Measurements from ENCODE around the gene TMC2. TPM values are rescaled to one million over a fixed set of nuclear protein-coding genes. Genes with fewer than 3 reads are reported as not detected.
"Not testable (repeated sequence)": the region's sequence is repeated elsewhere in the genome, so short reads cannot be mapped to it uniquely, and the experiment has no call there.

TMC2 gene
- total RNA-seq, 2 donors from 2014 or later: not detected

DNA sequence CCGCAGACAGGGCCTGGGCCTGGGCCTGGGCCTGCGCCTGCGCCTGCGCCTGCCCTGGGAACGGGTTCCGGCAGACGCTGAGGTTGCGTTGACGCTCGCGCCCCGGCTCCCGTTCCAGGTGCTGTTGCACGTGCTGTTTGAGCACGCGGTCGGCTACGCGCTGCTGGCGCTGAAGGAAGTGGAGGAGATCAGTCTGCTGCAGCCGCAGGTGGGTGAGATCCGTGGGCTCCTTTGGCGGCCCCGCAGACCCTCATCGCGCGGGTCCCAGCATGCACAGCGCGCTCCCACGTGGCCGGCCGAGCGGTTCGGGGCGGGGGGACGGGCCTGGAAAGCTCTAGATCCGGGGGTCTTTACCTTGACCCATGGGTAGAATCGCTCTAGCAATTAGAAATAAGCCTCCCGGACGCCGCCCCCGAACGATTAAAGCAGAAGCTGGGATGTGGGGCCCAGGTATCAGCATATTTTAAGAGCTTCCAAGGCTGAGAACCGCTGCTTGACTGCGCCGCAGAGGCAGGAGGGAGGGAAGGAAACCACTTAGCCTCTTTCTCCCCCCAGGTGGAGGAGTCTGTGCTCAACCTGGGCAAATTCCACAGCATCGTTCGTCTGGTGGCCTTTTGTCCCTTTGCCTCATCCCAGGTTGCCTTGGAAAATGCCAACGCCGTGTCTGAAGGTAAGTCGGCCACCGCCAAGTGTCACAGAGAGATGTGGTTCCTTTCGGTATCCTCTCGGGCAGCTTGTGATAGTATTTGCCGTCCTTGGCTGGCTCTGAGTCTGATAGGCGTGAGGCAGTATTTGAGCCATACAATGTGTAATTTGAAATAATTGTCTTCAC is 116.6 kb downstream of the TMC2 start:
- intact Hi-C loops (cut with DNase I, micrococcal nuclease): no loop called here
- DNase-seq (peak; percentile 33 to 44), ATAC-seq (peak; percentile 48)

DNA sequence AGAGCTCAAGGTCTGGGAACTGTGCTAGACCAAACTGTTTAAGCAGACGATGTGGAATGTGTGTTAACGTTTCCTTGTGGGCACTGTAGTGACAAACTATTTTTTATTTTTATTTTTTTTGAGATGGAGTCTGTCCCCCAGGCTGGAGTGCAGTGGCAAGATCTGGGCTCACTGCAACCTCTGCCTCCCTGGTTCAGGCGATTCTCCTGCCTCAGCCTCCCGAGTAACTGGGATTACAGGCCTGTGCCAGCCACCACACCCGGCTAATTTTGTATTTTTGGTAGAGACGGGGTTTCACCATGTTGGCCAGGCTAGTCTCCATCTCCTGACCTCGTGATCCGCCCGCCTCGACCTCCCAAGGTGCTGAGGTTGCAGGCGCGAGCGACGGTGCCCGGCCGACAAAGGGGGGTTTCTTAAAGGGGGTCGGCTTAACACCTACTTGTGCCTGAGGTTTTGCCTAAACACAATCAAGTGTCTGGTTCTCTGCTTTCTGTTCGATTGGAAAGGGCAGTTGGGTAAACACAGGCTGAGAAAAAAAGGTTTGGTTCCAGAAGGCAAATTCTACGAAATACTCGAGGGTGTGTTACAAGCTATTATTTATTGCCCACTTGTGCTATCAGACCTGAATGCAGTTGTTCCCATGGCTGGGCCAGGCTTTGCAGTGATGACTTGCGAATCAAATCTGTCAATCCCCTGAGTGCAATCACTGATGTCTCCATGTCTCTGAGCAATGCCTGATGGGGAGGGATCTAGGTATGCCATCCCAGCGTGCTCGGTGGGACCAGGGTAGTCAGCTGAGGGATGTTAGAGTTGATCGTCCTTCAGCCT is 117.4 kb downstream of the TMC2 start:
- ATAC-seq: no peak
- no peak for DNase-seq
- intact Hi-C loops (cut with DNase I, micrococcal nuclease): no loop called here

DNA sequence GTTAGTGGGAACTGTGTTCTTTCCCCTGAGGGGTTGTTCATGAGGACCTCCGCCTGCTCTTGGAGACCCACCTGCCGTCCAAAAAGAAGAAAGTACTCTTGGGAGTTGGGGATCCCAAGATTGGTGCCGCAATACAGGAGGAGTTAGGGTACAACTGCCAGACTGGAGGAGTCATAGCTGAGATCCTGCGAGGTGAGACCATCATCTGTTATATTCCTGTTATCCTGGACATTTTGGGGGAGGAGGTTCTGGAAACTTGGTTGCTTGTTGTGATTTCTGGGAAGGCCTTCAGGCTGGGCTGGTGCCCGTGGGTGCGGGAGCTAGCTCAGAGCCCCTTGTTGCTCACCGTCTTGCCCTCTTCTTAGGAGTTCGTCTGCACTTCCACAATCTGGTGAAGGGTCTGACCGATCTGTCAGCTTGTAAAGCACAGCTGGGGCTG is 118.0 kb downstream of the TMC2 start:
- ATAC-seq (no peak), DNase-seq (no peak)
- intact Hi-C loops (cut with DNase I, micrococcal nuclease): no loop called here

DNA sequence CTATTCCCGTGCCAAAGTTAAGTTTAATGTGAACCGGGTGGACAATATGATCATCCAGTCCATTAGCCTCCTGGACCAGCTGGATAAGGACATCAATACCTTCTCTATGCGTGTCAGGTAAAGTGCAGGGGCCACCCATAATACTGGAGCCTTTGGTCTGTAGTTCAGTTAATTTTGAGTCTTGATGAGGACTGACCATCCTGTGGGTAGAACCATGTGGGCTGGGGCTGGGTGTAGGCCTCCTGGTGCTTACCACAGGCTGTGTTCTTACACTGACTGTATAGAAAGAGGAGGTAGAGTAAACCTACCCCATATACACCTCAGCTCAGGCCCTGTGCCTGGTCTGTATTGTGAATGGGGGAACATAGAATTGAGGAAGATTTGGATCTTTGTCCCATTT is 118.5 kb downstream of the TMC2 start:
- DNase-seq: no peak

DNA sequence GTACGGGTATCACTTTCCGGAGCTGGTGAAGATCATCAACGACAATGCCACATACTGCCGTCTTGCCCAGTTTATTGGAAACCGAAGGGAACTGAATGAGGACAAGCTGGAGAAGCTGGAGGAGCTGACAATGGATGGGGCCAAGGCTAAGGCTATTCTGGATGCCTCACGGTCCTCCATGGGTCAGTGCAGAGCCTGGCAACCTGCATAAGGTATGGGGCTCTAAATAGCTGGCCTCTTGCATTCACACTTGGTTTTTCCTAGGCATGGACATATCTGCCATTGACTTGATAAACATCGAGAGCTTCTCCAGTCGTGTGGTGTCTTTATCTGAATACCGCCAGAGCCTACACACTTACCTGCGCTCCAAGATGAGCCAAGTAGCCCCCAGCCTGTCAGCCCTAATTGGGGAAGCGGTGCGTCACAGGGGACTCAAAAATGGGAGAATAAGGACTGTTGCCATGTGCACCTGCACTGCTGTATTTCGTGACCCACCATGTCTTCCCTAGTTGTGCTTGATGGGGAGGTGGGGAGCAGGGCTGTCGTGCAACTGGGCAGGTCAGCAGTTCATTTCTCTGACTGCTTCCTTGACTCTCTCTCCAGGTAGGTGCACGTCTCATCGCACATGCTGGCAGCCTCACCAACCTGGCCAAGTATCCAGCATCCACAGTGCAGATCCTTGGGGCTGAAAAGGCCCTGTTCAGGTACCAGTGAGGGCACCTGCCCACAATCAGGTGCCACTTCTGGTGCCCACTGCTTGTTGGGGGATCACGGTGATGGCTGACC is 119.2 kb downstream of the TMC2 start:
- ATAC-seq (no peak), DNase-seq (no peak)
- intact Hi-C loops (cut with DNase I, micrococcal nuclease): no loop called here

More for the DNA sequence above, 118.5 kb downstream of the TMC2 start:
- ATAC-seq: no peak
- intact Hi-C loops (cut with DNase I, micrococcal nuclease): no loop called here

DNA sequence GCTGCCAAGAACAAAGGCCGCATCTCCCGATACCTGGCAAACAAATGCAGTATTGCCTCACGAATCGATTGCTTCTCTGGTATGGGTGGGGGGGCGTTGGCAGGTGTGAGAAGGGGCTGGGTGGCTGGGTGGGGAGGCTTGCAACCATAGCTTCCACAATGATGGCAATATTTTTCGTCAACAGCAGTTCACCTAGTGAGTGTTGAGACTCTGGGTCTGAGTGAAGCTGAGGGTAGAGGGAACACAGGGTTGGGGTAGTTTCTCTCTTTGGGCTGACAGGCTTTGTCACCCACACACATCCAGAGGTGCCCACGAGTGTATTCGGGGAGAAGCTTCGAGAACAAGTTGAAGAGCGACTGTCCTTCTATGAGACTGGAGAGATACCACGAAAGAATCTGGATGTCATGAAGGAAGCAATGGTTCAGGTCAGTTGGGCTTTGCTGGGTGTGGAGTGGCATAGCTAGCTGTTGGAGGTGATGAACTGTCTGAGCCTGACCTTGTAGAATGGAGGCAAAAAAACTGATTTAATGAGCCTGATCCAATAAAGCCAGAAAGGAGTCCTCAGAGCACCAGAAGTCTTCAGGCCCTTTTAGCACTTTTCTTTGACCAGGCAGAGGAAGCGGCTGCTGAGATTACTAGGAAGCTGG is 120.2 kb downstream of the TMC2 start:
- intact Hi-C loops (cut with DNase I, micrococcal nuclease): no loop called here
- no peak for ATAC-seq
- no peak for DNase-seq

DNA sequence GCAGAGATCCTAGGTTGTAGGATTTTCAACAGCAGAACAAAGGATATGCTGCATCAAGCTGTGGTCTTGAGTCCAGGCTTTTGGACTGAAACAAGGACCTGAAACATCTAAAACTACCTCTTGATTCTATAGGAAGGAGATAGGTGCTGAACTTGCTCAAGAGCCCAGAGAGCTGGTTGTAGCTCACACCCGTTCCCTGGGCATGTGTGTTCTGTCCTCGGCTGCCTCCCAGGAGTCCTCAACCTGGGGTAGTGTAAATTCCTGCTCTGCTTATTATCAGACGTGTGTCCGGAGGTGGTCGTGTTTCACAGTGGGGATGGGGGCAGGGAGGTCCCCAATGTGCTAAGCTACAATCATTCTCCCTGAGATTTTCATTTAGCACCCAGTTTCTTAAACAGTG is 120.9 kb downstream of the TMC2 start:
- intact Hi-C loops (cut with DNase I, micrococcal nuclease): no loop called here
- ATAC-seq: no peak
- DNase-seq: no peak

DNA sequence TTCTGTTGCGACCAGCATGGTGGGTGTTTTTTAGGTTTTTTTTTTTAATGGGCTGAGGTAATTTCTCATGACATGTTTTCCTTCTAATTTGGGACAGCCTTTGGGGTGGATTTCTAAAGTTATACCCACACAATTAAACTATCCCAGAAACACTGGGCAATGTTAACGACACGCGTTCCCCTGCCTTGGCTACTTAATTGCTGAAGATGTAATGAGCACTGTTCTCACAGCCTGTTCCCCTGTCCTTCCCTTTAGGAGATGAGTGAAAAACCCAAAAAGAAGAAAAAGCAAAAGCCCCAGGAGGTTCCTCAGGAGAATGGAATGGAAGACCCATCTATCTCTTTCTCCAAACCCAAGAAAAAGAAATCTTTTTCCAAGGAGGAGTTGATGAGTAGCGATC is 121.3 kb downstream of the TMC2 start:
- ATAC-seq (no peak), DNase-seq (no peak)
- intact Hi-C loops (cut with DNase I, micrococcal nuclease): no loop called here

DNA sequence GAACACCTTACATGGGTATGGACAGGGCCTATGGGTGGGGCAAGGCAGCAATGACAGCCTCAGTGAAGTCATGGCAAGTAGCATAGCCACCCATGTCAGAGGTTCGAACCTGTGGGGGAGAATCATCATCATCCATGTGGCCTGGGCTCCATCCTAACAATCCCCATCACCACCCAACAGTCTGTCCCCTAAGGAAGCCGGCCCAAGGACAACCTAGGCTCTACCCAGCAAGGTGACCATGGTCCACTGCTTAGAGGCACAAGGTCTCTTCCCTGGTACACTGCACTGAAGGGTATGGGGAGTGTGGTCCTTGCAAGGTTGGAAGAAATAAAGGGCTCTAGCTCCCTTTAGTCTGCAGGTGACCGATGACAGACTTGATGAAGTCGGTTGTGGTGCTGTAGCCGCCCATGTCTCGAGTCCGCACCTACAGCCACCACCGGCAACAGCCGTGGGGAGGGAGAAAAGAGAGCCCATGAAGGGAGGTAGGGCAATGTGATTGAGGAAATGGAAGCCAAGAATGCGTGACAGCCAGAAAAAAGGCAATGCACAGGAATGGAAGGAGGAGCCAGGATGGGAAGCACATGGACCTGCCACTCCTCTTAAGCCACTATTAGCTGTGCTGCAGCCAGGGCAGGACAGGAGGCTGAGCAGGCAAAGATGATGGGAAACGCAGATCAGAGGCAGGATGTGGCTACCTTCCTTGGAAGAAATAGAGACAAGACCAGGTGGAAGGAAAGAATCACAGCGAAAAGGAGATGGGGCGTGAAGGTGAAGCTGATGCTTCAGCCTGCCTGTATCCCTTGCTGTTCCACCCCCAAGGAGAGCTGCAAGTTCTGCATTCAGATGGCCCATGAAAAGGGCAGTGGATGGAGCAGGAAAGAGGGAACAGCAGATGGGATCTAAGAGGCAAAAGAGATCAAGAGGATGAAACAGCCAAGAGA is 122.3 kb downstream of the TMC2 start:
- no peak for DNase-seq
- intact Hi-C loops (cut with DNase I, micrococcal nuclease): no loop called here
- peak; percentile 14 for ATAC-seq

DNA sequence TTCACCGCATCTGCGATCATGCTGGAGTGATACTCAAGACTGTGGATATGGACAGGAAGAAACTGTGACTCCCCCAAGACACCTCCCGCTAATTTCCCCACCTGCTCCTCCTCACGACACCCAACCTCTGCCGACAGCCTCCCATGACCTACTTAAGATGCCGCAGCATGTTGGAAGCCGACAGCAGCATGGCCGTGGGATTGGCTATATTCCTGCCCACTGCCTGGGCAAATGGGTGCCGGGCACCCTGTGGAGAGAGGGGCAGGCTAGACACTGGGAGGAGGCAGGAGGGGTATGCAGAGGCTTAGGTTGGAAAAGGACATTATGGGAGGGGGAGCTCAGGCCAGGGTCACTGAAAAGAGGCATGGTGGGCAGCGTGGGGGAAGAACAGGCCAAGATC is 123.2 kb downstream of the TMC2 start:
- intact Hi-C loops (cut with DNase I, micrococcal nuclease): no loop called here
- no peak for ATAC-seq
- DNase-seq: no peak

DNA sequence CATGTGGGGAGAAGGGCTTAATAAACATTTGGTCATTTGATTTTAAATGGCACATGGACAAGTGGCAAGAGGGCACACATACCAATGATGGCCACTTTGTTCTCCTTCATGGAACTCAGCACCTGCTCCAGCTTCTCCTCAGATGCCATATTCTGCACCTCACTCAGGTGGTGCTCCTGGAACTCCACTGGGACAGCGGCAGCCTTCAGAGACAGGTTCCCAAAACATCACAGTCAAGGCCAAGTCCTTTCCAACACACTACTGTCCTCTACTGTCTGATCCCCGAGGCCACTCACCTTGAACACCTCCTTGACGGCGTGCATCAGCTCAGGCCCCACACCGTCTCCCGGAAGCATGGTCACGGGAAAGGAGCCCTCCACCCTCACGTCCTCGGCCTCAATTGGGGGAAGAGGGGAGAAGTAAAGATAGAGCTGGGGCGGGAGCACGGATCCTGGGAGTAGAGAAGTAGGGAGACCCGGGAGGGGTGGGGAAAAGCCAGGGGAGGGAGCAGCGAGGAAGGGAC is 127.1 kb downstream of the TMC2 start:
- ATAC-seq (peak; percentile 31), DNase-seq (no peak)
- intact Hi-C loops (cut with DNase I, micrococcal nuclease): no loop called here

DNA sequence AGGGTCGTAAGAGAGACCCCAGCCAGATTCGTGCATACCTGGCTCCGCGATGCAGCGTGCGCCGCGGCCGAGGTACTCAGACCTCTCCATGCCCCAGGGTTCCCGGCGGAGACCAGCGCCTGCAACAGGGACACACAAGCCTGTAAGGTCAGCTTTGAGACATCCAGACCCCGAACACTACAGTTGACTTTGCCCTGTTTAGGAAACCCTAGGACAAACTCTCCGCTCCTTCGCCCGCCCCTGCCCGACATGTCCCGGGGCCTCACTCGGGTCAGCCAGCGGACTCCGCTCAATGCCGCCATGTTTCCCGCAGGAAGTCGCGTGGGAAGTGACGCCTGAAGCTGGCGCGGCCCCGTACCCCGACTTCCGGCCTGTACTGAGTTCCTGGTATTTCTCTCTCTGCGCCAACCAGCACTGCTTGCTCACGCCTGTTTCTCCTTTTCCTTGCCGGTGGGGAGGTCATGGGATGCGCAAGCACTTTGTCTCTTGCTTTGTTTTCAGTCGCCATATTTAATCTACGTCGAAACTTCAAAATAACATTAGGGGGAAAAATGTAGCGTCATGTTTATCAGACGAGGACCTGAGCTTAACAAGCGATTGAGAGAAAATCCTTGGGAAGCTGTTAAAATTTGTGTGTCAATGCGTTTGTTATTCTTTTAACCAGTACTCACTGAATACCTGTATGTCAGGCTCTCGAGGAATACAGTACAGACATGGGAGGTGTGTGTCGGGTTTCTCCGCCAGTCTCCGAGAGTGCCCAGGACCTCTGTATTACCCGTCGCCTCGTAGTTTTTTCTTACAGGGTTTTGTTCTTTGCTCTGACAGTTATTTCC is 127.7 kb downstream of the TMC2 start, which contains the start of gene IDH3B:
IDH3B (minus strand) TSS at position 330 of the 833 bp plus-strand sequence; CDS start at position 302, 28 bp downstream.
- ATAC-seq: peak; percentile 99
- peak; percentile 90 to 94 for DNase-seq
- intact Hi-C loops (cut with DNase I, micrococcal nuclease): no loop called here

DNA sequence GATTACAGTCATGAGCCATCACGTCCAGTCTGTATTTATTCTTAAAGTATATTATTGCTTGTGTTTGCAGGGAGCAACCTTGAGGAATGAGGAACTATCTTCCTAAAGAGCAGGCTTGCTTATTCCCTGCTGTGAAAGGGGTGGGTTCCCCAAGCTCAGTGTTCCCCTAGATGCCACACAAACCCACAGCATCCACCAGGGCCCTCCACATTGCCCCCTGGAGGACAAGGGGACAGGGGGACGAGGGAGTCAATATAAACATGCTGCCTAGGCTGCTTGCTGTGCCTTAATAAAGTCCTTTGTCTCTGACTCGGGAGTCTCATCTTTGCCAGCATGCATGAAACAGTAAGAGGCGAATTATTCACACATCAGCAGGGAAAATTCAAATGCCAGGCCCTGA is 135.6 kb downstream of the TMC2 start:
- DNase-seq: no peak
- intact Hi-C loops (cut with DNase I, micrococcal nuclease): no loop called here
- ATAC-seq: no peak

DNA sequence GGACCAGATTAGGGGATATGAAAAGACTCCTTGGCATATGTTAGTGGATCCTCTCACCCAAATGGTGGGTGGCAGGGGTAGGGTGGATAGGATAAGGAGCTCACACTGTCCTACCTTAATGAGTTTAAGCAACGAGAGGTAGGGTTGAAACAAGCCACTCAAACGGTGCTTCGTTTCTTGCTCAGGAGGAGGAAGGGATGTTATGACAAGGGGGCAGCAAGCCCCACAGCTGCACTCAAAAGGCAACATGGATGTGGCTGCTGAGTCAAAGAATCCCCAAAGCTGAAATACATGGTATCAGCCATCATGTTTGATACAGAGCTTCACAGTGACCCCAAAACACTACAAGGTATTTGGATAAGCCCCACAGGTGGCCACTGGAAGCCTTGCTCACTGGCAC is 136.1 kb downstream of the TMC2 start:
- DNase-seq (no peak), ATAC-seq (no peak)
- intact Hi-C loops (cut with DNase I, micrococcal nuclease): no loop called here

DNA sequence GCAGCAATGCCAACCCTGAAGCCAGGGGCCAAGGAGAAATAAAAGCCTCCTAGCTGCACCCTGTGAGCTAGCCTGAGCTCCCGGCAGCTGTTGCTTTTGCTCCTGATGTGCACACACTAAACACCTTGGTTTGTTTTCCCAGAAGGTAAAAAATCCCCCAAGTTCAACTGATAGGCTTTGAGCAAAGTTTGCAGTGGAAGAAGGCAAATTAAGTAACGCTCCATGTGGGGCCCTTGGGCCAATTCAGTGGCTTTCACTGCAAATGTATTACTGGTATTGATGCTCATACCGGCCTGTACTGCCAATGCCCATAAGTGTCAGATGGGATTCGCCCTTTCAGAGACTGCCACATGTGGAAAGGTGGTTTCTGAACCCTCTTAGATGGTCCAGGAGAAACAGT is 137.1 kb downstream of the TMC2 start:
- ATAC-seq (no peak), DNase-seq (no peak)
- intact Hi-C loops (cut with DNase I, micrococcal nuclease): no loop called here

DNA sequence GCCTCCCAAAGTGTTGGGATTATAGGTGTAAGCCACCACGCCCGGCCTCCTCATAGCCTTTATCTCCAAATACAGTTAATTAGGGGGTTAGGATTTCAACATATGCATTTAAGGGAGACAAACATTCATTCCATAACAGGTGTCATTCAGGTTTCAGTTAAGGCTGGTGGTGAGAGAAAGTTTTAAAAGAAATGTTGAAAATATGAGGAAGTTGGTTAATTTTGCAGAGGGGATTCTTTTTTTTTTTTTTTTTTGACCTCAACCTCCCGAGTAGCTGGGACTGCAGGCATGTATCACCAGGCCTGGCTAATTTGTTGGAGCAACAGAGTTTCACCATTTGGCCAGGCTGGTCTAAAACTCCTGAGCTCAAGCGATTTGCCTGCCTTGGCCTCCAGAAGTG is 143.7 kb downstream of the TMC2 start:
- no peak for ATAC-seq
- no peak for DNase-seq
- intact Hi-C loops (cut with DNase I, micrococcal nuclease): no loop called here

DNA sequence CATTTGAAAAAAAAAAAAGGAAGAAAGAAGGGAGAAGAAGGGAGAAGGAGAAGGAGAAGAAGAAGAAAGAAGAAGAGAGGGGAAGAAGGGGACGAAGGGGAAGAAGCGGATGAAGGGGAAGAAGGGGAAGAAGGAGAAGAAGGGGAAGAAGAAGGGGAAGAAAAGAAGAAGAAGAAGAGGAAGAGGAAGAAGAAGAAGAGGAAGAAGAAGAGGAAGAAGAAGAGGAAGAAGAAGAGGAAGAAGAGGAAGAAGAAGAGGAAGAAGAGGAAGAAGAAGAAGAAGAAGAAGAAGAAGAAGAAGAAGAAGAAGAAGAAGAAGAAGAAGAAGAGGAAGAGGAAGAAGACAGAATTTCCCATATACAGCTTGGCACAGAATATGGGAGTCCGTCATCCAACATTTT is 145.7 kb downstream of the TMC2 start:
- DNase-seq; intact Hi-C loops (cut with DNase I, micrococcal nuclease); ATAC-seq: not testable (repeated sequence)
